Pericardium fibroblast (primary cell): ENCODE results near the gene PRR29. TPM values are rescaled to one million over a fixed set of nuclear protein-coding genes. Genes with fewer than 3 reads are reported as not detected.

ENCODE experiments used
- total RNA-seq: library from RNA; depleted of rRNA; stranded (reverse); fragments of >200 nt; gene quantifications from 2 replicates; pipeline ENCODE4 v1.2.3, GENCODE V29; 2015

The PRR29 gene
- total RNA-seq: 0.82 and 3.8 TPM in 2 replicates

GRCh38 chr17:63998050-63998720 lies at the start of gene PRR29:
PRR29 (plus strand) TSS chr17:63998351; CDS start chr17:63998365, 14 bp downstream.

GRCh38 chr17:63972796-63973195 lies 25.4 kb upstream of the PRR29 start, which contains the start of gene SCN4A:
SCN4A (minus strand) TSS chr17:63972918; CDS start chr17:63972841, 77 bp downstream.

GRCh38 chr17:64020056-64020766 lies 22.1 kb downstream of the PRR29 start, which contains the start of gene ICAM2:
ICAM2 (minus strand) TSS chr17:64020633; CDS start chr17:64006691, 13,942 bp downstream.

Other genes with a start within 250 kb of the PRR29 start
- gene CCDC47, start 224.8 kb upstream of the PRR29 start, total RNA-seq: 27.9 and 38.9 TPM in 2 replicates
- gene DDX42, start 224.2 kb upstream of the PRR29 start, total RNA-seq: 28.0 and 46.6 TPM in 2 replicates
- gene PSMC5, start 170.9 kb upstream of the PRR29 start, total RNA-seq: 50.2 and 65.2 TPM in 2 replicates
- gene FTSJ3, start 170.7 kb upstream of the PRR29 start, total RNA-seq: 45.5 and 48.1 TPM in 2 replicates
- gene SMARCD2, start 155.7 kb upstream of the PRR29 start, total RNA-seq: 212 and 236 TPM in 2 replicates
- gene CSH2, start 124.7 kb upstream of the PRR29 start, total RNA-seq: not detected in 2 replicates
- not detected in 2 replicates for gene GH2, start 116.4 kb upstream of the PRR29 start, total RNA-seq
- not detected in 2 replicates for gene CSH1, start 101.8 kb upstream of the PRR29 start, total RNA-seq
- not detected in 2 replicates for gene CSHL1, start 87.1 kb upstream of the PRR29 start, total RNA-seq
- gene GH1, start 79.5 kb upstream of the PRR29 start, total RNA-seq: not detected in 2 replicates
- not detected in 2 replicates for gene CD79B, start 66.0 kb upstream of the PRR29 start, total RNA-seq
- gene SCN4A, start 25.4 kb upstream of the PRR29 start, total RNA-seq: under 0.01 TPM in 1 of 2 replicates, not detected in the other
- 0.70 and 0.77 TPM in 2 replicates for gene ICAM2, start 22.3 kb downstream of the PRR29 start, total RNA-seq
- 7.1 and 13.9 TPM in 2 replicates for gene ERN1, start 131.8 kb downstream of the PRR29 start, total RNA-seq